Raji (cell line): ENCODE measurements around the gene CAVIN3.

Source experiments
- POLR2A ChIP-seq: IDR thresholded peaks from 2 replicates; pipeline ENCODE4 v1.6.1; 2011; ENCODE audit warnings: low read depth, low read length, control low read depth; ENCODE audit not compliant: insufficient read depth

The CAVIN3 gene

DNA sequence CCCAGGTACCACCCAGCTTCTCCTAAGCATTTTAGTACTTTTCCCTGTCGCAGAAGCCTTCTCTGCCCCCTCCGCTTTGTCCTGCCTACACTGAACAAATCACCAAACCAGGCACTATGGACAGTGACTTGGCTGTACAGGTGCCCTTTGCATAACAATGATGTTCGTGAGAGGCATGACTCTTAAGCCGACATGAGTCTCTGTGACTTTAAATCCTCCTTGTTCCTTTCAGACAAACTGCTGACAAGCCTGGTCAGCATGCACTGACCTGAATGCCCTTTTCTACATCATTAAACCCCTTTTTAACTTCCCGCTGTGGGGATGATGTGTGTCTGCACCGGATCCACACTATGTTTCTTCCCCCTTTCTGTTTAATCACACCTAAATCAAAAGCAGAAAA, 16.6 kb downstream of the CAVIN3 start:
- TF ChIP-seq POLR2A: no peak

DNA sequence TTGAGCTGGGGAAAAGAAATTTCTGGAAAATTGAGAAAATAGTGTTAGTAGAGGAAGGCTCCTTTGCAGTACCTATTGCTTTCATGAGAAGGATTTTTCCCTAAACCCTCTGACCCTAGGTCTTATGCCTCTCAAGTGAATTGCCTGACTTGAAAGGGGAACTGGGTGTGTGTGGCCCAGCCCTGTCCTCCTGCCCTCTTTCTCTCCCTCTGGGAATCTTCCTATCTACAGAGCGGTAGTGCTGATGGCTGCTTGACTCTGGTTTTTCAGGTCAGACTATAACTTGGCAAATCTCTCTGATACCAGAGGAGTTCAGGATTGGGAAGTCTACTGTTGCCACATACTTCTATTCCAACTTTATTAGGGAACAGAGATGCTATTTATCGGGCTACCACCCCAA, 19.2 kb downstream of the CAVIN3 start:
- no peak for TF ChIP-seq POLR2A

DNA sequence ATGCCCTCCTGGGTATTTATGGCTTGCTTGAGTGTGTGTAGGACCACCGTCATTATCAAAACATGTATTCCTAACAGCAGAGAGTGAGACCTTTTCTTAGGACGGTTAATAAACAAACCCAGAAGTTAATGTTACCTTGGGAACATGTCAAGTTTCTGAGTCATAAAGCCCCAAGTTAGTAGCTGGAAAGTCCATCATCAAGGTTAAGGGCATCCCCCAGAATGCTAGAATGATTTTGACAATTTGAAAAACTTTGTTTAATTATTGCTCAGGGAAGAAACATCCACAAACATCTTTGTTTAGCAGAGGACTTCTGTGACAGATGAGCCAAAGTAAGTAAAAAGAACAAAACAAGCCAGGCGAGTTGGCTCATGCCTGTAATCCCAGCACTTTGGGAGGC, 20.0 kb downstream of the CAVIN3 start:
- no peak for TF ChIP-seq POLR2A

DNA sequence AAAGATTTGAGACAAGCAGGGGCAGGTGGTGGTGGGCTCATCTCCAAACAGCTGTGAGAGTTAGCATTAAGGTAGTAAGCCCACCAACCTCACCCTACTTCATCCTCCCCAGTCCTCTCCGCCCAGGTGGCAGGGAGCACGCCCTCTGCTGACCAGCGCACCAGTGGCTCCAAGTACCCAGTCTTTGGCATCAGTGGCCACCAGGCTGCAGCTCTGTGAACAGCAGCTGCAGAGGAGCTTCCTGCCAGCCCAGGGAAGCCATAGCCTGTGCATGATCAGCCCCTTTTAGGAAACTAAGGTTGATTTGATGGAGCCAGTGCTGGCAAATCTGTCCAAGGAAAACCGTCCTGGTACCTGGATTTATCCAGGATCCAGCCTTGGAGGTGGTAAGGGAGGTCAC, 21.7 kb downstream of the CAVIN3 start:
- TF ChIP-seq POLR2A: no peak

DNA sequence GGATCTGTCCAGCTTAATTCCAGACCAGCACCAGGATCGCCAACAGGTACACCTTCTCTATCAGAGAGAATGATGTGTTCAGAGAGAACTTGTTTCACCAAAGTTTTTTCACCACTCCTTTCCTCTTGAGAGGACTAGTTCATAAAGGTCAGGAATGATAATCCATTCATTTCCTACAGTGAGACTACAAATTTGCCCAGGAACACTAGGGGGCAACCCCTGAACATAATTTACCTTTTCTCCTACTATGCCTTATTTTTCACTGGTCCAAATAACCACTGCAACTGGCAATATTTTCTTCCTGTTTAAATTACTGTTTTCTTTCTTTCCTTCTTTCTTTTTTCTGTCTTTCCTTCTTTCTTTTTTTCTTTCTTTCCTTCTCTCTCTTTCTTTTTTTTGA, 22.5 kb downstream of the CAVIN3 start:
- no peak for TF ChIP-seq POLR2A

DNA sequence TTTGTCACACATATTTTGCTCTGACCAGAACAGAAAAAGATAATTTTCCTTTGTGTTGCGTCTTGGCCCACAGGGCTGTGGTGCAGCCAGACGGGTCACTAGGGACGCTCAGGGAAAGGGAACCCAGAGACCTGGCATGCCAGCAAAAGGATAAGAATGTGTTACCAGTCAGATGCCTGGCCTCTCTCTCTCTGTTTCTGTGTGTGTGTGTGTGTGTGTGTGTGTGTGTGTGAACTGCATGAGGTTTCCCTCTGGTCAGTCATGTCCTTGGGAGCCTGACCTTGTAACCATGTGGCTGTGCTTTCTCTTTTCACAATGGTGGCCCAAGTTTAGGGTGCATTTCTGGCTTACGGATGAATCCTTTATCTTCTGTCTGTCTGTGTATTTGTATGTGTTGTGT, 35.3 kb downstream of the CAVIN3 start:
- no peak for TF ChIP-seq POLR2A

DNA sequence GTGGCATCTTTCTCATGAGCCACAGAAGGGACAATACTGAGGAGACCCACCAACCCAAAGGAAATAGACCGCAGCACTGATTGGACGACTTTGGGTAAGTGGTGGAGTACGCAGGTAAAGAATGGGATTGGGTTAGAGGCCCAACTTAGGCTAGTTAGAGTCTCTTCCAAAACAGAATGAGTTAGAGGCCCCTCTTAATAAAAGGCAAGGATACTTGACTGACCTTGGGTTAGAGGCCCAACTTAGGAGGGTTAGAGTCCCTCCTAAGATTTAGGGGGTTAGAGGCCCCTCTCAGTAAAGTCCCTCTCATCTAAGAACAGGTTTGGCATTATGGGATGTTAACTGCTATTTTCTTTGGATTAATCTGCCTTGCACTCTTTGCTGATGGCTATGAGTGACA, 36.1 kb downstream of the CAVIN3 start:
- TF ChIP-seq POLR2A: no peak

DNA sequence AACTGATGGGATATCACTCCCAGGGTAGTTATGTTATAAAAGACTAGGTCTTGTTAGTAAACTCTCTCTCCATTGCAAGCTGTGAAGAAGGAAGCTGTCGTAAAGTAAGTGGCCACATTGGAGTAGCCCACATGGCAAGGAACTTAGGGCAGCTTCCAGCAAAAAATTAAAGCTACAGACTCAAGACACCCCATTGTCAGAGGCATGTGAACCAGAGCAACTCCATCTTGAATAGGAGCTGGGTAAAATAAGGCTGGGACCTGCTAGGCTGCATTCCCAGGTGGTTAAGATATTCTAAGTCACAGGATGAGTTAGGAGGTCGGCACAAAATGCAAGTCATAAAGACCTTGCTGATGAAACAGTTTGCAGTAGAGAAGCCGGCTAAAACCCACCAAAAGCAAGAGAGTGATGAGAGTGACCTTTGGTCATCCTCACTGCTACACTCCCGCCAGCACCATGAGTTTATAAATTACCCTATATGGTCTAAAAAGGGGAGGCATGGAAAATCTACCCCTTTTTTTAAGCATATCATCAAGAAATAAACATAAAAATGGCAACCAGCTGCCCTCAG, 36.8 kb downstream of the CAVIN3 start:
- TF ChIP-seq POLR2A: no peak

DNA sequence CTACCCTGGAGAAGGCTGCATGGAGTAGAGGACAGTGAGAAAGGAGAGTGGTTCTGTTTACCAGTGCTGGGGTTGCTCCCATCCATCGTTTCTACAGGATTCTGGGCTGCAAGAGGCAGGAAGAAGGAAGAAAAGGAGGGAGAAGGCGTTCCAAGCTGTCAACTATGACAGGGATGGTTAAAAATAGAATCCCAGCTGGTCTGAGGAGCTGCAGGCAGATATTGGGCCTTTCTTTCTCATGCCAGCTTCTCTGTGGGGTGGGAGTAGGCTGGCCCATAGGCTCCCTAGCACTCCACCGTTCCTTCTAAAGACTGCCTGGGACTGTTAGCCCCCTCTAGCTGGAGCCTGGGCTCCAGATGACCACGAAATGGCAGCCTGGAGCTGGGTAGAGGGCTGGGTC, 47.1 kb downstream of the CAVIN3 start:
- TF ChIP-seq POLR2A: no peak

DNA sequence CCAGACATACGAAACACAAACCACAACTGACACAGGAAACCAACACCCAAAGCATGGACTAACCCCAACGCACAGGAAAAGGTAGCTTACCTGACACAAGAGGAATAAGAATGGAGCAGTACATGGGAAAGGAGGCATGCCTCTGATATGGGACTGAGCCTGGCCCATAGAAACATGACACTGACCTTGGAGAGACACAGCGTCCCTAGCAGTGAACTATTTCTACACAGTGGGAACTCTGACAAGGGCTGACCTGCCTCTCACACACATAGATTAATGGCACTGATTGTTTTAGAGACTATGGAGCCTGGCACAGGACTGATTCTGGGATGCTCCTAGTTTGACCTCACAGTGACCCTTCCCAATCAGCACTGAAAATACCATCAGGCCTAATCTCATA, 48.7 kb downstream of the CAVIN3 start:
- TF ChIP-seq POLR2A: no peak

DNA sequence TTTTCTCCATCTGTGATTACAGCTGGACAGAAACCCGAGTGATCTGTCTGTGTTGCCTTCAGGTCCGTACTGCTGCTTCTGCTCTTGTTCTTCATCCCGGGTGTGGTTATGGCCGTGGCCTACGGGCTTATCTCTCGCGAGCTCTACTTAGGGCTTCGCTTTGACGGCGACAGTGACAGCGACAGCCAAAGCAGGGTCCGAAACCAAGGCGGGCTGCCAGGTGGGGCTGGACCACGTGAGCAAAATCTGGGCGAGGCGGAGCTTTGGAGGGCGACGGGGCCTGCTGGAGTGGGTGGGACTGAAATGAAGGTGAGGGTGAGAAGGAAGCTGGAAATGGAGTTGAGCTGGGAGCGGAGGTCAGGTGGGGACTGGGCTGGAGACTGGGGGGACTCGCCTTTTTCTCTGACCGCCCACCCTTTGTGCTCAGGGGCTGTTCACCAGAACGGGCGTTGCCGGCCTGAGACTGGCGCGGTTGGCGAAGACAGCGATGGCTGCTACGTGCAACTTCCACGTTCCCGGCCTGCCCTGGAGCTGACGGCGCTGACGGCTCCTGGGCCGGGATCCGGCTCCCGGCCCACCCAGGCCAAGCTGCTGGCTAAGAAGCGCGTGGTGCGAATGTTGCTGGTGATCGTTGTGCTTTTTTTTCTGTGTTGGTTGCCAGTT, 49.6 kb downstream of the CAVIN3 start:
- no peak for TF ChIP-seq POLR2A

DNA sequence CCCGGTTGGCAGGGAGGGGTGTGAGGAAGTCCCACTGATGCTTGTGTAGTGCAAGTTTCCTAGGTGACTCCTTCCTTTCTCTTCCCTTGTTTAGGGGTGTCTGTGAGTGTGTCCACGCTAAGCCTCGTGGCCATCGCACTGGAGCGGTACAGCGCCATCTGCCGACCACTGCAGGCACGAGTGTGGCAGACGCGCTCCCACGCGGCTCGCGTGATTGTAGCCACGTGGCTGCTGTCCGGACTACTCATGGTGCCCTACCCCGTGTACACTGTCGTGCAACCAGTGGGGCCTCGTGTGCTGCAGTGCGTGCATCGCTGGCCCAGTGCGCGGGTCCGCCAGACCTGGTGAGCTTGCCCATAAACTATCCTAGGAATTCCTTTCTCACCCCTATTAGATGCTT, 50.3 kb downstream of the CAVIN3 start:
- no peak for TF ChIP-seq POLR2A
